ENCODE results near the gene RDH12. TPM values are rescaled to one million over a fixed set of nuclear protein-coding genes. Genes with fewer than 3 reads are reported as not detected.
A peak's percentile ranks its signal among the peaks of the same experiment; 100 is the strongest.

RDH12 gene
- total and polyA plus RNA-seq, 9 of the 15 experiments (the other 6 are each of a cell fraction or from before 2014, with no cell fraction given) = 0.03 to 0.29 (median 0.07) TPM; not detected in 2

GRCh38 chr14:67674480-67675218 lies 27.0 kb upstream of the RDH12 start, which contains the start of gene VTI1B (continued):
- peak; percentile 53 for TF ChIP-seq CREM (IDR thresholded peaks at IDR 0.05; ENCODE audit: low read depth)
- no peak for TF ChIP-seq HNRNPLL (IDR thresholded peaks at IDR 0.05; ENCODE audit: low read depth, low read length, poor library complexity, severe bottlenecking)
- peak in 1 of 2 experiments; percentile 29; a peak in 2 of 4 replicates for TF ChIP-seq KDM1A (IDR thresholded peaks at IDR 0.05)
- TF ChIP-seq SP1 (CRISPR knock-in tag; IDR thresholded peaks at IDR 0.05) = peak; percentile 91
- no peak for TF ChIP-seq RBM15 (IDR thresholded peaks at IDR 0.05; ENCODE audit: insufficient read depth, low read length)
- no peak for TF ChIP-seq OTX1 (CRISPR knock-in tag; IDR thresholded peaks at IDR 0.05)
- peak; percentile 16; the same call in 1 of the 2 replicates for TF ChIP-seq GTF2E2 (tag; IDR thresholded peaks at IDR 0.05)
- TF ChIP-seq E2F1 (CRISPR knock-in tag; IDR thresholded peaks at IDR 0.05) = peak; percentile 52; the same call in 1 of the 2 replicates
- 0 out of 2 replicates have a peak, but pooled peaks have one; percentile 31 for TF ChIP-seq SIN3B (IDR thresholded peaks at IDR 0.05; ENCODE audit: low read depth)
- peak in 2 of 3 experiments; percentile 11 to 45 for TF ChIP-seq YY1 (IDR thresholded peaks at IDR 0.05; ENCODE audit: borderline replicate concordance in 1 of 3, control insufficient read depth in 1 of 3, extremely low read depth in 1 of 3, insufficient read depth in 3 of 3, insufficient read length in 1 of 3, insufficient replicate concordance in 2 of 3, low read depth in 1 of 3, low read length in 2 of 3)
- no peak for TF ChIP-seq RBM22 (IDR thresholded peaks at IDR 0.05; ENCODE audit: low read depth, low read length, poor library complexity, severe bottlenecking)
- peak; percentile 32; the same call in 1 of the 2 replicates for TF ChIP-seq SMAD4 (CRISPR knock-in tag; conservative IDR thresholded peaks at IDR 0.05)
- TF ChIP-seq RNF219 (CRISPR knock-in tag; IDR thresholded peaks at IDR 0.05) = no peak
- peak; percentile 81; the same call in 1 of the 2 replicates for TF ChIP-seq PHF8 (IDR thresholded peaks at IDR 0.05; ENCODE audit: borderline replicate concordance, low read length)
- TF ChIP-seq USF2 (CRISPR knock-in tag; IDR thresholded peaks at IDR 0.05) = peak; percentile 11; the same call in 1 of the 2 replicates
- no peak for TF ChIP-seq ZBTB8A (IDR thresholded peaks at IDR 0.05; ENCODE audit: partially characterized antibody)
- TF ChIP-seq TAF9B (IDR thresholded peaks at IDR 0.05; ENCODE audit: partially characterized antibody) = no peak
- no peak for TF ChIP-seq ZNF586 (CRISPR knock-in tag; conservative IDR thresholded peaks at IDR 0.05)
- no peak for TF ChIP-seq ZNF3 (CRISPR knock-in tag; IDR thresholded peaks at IDR 0.05)
- TF ChIP-seq POLR2G (IDR thresholded peaks at IDR 0.05; ENCODE audit: low read depth, low read length) = peak; percentile 91
- no peak for TF ChIP-seq ATF2 (CRISPR knock-in tag; IDR thresholded peaks at IDR 0.05)

All from K562 (cell line).